Measurements from ENCODE around the gene NUP205.

The NUP205 gene

GRCh38 chr7:135557455-135558336 lies at the start of gene NUP205:
TSS of gene NUP205 (plus strand) at chr7:135557917. CDS start at chr7:135557945, 28 bp downstream.
- DNase-seq (ENCODE audit: low read depth in 2 of 2) = peak; percentile 46 to 49

- no peak for DNase-seq (ENCODE audit: low read depth in 2 of 2)
These were observed 48.7 kb upstream of the NUP205 start for GRCh38 chr7:135508883-135509588.

GRCh38 chr7:135509589-135509838 lies 48.2 kb upstream of the NUP205 start:
- DNase-seq (ENCODE audit: low read depth in 2 of 2) = no peak

- peak; percentile 91 to 96 for DNase-seq (ENCODE audit: low read depth in 2 of 2)
These were observed 47.7 kb upstream of the NUP205 start, which contains the start of gene CNOT4 for GRCh38 chr7:135509839-135510591. TSS of gene CNOT4 (minus strand) at chr7:135510102. CDS start at chr7:135438331, 71,771 bp downstream.

GRCh38 chr7:135510592-135511183 lies 47.0 kb upstream of the NUP205 start:
- no peak for DNase-seq (ENCODE audit: low read depth in 2 of 2)

- DNase-seq (ENCODE audit: low read depth in 2 of 2) = no peak
These were observed 45.4 kb upstream of the NUP205 start for GRCh38 chr7:135512135-135512887.

GRCh38 chr7:135514856-135515255 lies 42.9 kb upstream of the NUP205 start:
- no peak for DNase-seq (ENCODE audit: low read depth in 2 of 2)

- no peak for DNase-seq (ENCODE audit: low read depth in 2 of 2)
These were observed 40.7 kb upstream of the NUP205 start for GRCh38 chr7:135517060-135517459.

- no peak for DNase-seq (ENCODE audit: low read depth in 2 of 2)
These were observed 39.0 kb upstream of the NUP205 start for GRCh38 chr7:135518748-135519147.

GRCh38 chr7:135519233-135519688 lies 38.5 kb upstream of the NUP205 start:
- DNase-seq (ENCODE audit: low read depth in 2 of 2) = no peak

- no peak for DNase-seq (ENCODE audit: low read depth in 2 of 2)
These were observed 37.8 kb upstream of the NUP205 start for GRCh38 chr7:135519871-135520270.

- DNase-seq (ENCODE audit: low read depth in 2 of 2) = no peak
These were observed 35.2 kb upstream of the NUP205 start for GRCh38 chr7:135522509-135522908.

- no peak for DNase-seq (ENCODE audit: low read depth in 2 of 2)
These were observed 34.6 kb upstream of the NUP205 start for GRCh38 chr7:135523146-135523545.

- no peak for DNase-seq (ENCODE audit: low read depth in 2 of 2)
These were observed 32.3 kb upstream of the NUP205 start for GRCh38 chr7:135525426-135525825.

GRCh38 chr7:135527025-135527424 lies 30.7 kb upstream of the NUP205 start:
- no peak for DNase-seq (ENCODE audit: low read depth in 2 of 2)

GRCh38 chr7:135536150-135536549 lies 21.6 kb upstream of the NUP205 start:
- no peak for DNase-seq (ENCODE audit: low read depth in 2 of 2)

- DNase-seq (ENCODE audit: low read depth in 2 of 2) = no peak
These were observed 20.3 kb upstream of the NUP205 start for GRCh38 chr7:135537453-135537852.

- no peak for DNase-seq (ENCODE audit: low read depth in 2 of 2)
These were observed 19.8 kb upstream of the NUP205 start for GRCh38 chr7:135537905-135538304.

- DNase-seq (ENCODE audit: low read depth in 2 of 2) = no peak
These were observed 19.3 kb upstream of the NUP205 start for GRCh38 chr7:135538376-135538775.

GRCh38 chr7:135539629-135540028 lies 18.1 kb upstream of the NUP205 start:
- DNase-seq (ENCODE audit: low read depth in 2 of 2) = no peak

- no peak for DNase-seq (ENCODE audit: low read depth in 2 of 2)
These were observed 16.7 kb upstream of the NUP205 start for GRCh38 chr7:135541029-135541428.

Data from stimulated activated CD4-positive, alpha-beta T cell treated with anti-CD3 and anti-CD28 coated beads, Interleukin-15, amount 100 ng/mL, for 48 hours (primary cell).